Activated CD8-positive, alpha-beta memory T cell treated with anti-CD3 and anti-CD28 coated beads for 1 hour (primary cell): ENCODE measurements around the gene BARX2.

Experiments used
- DNase-seq, 2 donors: peaks; one replicate each; pipeline ENCODE4 v3.0.0-alpha.2; 2020; ENCODE audit warnings: low read depth in 1 of 2; ENCODE audit errors: extremely low read depth in 1 of 2

The BARX2 gene

DNA sequence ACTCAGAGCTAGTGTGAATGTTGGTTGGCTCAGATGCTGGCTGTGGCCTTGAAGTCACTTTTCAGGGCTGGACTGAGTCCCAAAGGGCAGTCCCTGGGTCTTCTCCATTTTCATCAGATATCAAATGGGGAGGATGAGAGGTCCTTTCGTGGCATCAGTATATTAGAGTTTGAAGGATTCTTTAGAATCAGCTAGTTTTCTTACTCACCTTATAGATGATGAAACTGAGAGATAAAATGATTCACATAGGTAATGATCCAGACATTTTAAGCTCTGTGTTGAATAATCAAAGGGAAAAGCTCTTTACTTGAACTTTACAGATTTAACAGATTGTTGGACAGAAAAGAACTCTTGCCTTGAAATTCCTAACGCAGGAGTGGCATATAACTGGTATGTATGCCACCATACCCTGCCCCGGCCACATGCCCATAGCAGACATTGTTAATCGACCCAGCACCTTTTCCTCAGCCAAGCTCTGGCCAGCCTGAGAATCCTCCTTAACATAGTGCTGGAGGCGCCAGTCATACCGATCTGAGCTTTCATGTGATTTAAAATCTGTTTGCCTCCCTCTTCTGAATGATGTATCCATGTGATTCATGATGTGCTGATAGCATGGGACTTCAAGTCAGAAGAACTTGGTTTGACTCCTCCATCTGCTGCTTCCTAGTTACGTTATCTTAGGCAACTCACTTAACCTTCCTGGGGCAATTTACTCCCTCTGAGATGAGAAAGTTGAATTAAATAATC lies 60.0 kb downstream of the BARX2 start:
- no peak for DNase-seq

DNA sequence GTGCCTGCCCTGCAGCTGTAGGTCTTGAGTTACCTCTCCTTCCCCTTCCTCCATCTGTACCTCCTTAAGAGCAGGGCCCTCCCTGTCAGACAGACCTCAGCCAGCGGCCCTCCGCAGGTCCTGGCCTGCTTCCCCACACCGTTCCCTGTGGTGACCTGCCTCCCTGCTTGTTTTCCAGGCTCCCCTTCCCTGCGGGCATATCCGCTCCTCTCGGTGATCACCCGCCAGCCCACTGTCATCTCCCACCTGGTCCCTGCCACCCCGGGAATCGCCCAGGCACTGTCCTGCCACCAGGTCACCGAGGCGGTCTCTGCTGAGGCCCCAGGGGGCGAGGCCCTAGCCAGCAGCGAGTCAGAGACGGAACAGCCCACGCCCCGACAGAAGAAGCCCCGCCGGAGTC lies 60.9 kb downstream of the BARX2 start:
- no peak for DNase-seq

DNA sequence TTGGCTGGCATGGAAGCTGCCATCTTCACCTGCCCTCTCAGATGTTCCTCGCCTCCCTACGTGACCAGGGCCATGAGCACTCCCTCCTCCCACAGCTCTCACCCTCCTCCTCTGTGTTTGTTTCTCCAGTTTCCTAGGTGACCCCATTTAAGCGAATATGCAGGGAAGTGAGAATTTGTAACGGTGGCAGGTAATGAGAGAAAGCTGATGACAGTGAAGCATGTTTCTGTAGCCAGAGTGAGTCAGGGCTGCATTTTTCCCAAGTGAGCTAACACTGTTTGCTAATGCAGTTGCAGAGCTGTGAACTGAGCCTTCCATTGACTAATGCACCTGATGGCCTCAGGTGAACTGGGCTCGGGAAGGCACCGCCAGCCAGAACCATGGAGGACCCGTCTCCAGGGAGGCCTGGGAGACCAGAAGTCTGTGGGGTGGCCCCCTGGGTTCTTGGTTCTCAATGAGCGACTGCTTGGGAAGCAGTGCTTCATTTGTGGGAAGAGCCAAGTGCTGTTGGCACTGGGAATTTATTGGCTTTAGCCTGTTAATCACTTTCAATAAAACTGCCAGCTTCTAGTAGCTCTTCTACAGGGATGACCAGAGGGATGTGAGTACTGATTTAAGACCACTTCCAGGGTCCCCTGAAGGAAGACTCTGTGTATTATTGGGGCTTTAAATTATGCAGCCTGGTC lies 64.5 kb downstream of the BARX2 start:
- no peak for DNase-seq

DNA sequence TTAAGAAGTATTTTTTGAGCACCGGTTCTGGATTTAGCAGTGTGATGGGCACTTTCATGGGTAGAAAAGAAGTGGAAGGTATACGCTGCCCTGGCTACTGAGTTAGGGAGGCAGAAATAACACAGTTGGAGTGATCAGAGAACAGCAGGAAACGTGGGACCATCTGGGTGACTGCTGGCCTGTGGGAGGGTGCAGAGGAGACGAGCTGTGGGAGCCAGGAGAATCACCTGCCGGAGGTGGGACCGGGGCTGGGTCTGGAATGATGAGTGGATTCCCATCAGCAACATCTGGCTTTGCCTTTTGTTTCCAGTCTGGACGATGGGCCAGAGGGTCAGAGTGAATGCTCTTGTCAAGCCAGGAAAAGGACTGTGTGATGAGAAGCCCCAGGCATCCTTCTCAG lies 66.5 kb downstream of the BARX2 start:
- no peak for DNase-seq

DNA sequence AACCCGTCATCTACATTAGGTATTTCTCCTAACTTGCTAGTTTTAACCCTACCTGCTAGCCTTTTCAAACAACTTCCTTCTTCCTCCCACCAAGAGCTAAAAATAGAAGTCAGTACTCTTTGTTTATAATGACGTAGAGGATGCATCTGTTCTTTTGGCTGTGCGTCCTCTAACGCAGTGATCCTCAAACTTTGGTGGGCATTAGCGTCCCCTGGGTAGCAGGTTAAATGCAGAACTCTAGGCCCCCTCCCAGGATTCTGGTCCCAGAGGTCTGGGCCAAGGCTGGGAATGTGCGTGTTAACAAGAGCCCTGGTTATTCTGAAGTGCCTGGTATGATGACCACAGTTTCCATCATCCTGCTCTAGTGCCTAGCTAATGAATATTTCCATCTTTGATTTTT lies 67.6 kb downstream of the BARX2 start:
- no peak for DNase-seq

DNA sequence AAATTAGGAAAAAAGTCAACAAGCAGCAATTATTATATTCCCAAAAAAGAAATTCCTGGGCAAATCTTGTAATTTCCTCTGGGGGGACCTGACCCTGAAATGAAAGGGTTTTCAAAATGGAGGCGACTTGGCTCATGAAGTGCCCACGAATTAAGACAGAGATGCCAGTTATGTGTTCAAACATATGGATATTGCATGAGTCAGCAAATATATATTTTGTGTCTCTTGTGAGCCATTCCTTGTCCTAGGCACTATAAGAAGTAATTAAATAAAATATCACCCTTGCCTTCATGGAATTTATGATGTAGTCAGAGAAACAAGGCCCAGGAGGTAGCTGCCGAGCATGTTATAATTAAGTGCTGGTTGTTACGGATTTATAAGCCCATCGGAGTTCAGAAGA lies 68.6 kb downstream of the BARX2 start:
- no peak for DNase-seq

DNA sequence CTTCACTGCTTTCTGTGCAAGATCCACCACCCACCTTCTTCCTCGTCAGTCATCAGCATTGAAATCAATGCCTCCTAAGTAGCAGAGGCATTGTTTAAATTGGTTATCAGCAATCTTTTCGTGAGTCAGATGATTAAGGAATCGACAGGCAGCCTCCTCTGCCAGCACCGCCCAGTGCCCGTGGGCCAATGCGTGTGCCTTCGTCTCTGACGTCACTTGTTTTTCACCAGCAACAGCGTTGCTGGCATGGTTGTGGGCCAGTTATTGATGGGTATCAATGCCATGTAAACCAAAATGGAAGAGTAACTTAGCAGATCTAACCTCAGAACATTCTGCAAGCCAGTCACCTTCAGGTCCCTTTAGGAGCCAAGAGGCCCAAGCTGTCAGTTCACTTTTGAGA lies 69.6 kb downstream of the BARX2 start:
- DNase-seq: no peak

DNA sequence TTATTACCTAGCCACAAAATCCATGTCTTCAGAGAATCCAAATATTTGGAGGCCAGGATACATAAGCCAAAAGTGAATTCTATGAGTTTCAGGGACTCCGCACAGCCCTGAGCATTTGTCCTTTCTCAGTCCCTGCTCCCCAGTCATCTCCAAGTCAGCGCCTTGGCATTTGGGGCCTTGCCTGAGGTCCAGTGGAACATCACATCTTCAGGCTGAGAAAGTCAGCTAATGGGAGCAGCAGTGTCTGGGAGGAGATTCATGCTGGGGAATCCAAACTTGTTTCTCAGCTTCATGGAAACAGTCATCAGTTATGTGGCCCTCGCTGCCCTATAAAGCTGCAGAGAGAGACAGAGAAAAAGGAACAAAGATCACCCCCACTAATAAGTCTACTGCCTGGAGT lies 70.9 kb downstream of the BARX2 start:
- no peak for DNase-seq

DNA sequence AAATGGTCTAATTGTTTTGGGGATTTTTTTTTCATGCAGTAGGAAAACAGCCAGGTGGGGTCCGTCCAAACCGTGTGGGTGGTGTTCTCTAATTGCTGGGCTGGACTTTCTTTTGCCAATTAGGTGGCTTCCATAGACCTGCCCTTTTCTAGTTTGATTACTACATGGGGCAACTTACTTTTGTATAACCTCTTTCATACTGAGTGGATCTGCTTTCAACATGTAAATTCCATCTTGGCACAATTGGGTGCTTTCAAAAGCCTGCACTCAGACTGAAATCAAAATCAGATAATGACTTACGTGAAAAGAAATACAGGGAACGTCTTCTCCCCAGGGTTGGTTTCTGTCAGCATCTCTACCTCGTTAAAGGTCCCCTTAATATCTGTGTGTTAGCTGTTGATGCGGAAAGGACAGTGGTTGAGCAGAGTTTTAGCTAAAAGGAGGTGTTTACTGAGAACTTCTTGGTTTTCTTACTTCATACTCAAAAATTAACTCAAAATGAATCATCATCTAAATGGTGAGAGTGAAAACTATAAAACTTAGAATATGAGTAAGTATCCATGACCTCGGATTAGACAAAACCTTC lies 72.1 kb downstream of the BARX2 start:
- no peak for DNase-seq

DNA sequence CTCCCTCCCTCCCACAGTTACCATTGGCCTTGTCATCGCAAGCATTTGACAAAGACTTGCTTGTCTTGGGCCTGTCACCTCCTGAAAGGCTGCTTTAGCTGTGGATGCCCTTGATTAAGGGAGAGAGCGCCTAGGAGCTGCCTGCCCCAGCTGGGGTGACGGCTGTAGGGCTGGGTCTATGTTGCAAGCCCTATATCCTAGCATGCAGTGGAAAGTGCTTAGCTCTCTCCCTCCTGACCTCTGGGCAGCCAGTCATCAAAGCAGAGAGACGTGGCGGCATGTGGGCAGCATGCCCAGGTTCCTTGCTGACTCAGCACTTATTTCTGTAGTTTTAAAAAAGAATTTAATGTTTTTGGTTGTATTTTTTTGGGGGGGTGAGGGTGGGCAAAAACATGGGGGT lies 75.9 kb downstream of the BARX2 start:
- no peak for DNase-seq

DNA sequence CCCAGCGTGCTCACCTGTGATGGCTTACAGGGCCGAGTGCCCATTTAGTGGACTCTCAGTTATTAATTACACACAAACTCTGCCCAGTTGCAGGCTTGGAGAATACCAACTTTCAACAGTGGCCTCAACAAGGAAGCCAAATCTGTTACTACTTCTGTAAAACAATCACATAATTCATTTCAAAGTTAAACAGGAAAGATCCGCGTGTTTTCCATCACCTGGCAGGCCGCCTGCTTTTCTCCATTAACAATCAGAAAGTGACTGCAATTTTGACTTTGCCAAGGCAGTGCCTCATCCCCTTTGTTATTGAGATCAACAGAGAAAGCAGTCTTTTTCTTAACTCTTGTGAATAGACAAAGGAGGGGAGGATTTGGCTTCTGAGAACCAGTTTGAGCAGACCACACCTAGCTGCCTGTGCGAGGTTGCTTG lies 77.7 kb downstream of the BARX2 start:
- no peak for DNase-seq

DNA sequence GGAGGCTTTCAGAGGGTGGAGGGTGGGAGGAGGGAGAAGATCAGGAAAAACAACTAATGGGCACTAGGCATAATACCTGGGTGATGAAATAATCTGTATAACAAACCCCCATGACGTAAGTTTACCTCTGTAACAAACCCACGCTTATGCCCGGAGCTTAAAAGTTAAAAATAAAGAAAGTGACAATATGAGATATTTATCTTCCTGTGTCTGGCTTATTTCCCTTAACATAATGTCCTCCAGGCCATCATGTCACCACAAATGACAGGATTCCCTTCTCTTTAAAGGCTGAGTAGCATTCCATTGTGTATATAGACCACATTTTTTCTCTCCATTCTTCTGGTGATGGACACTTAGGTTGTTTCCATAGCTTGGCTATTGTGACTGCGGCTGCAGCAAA lies 79.5 kb downstream of the BARX2 start:
- no peak for DNase-seq

DNA sequence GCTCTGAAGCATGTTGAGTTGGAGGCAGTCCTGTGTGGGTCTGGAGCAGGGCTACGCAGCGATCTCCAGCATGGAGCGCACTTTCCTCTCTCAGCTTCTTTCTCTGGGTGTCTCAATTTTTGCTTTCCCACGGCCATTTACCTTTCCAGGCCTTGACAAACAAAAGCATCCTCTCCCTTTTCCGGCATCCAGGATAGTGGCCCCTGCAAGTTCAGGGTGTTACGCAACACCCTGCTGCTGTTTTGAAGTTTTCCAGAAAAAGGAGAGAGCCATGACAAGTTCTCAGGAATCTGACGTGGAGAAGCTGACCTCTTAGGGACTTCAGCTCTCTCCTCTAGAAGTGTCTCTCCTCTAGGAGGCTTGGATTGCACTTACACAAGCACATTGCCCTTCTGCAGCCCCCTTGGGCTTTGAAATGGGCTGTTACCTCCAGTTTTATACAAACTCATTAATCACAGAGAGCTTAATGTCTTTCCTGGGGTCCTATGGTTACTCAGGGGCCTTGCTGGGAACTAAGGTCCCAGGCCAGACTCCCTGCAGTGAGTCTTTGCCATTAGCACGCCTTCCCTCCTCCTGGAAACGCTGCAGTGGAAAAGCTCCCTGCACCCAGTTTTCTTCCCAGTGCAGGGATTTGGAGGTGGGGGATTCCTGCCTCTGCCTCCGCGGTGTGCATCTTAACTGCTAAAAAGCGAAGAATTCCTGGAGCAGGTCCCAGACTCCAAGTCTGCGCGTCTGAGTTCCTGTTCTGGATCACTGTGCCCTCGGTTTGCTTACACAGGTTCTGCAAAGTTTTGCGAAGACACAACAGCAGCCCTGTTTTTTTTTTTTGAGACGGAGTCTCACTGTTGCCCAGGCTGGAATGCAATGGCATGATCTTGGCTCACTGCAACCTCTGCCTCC lies 80.4 kb downstream of the BARX2 start:
- no peak for DNase-seq

DNA sequence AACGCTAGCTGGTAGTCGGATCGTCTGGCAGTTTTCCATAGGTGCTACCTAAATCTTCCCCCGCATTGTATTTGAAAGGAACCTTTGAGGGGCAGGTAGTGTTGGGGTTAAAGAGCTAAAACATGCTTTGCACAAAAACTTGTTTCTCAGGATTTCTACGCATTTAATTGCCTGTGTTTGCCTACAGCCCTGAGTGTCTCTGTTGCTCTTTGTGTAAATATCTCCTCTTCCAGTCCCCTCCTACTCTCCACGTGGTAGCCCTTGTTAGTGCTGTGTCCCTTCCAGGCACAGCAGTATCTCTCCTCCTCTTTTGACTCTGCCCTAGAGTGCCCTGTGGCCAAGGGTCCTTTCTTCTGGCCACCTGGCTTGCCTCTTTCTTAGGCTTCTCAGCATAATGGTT lies 81.7 kb downstream of the BARX2 start:
- no peak for DNase-seq

DNA sequence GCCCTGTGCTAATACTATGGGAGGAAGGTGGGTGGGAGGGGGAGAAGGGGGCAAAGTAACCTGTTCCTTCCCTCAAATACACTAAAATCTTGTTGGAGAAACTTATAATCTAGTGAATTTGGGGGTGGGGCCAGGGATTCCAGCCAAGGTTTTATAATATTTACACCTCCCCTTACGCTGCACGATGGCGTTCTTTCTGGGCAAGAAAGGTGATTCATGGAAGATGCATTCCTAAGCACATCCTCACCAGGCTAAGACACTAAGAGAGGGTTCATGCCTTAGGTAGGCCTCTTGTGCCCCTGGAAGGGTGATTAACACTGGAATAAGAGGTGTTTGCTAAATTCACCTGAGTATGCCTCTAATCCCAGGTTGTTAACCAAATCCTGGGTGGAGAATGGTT lies 82.6 kb downstream of the BARX2 start:
- DNase-seq: no peak

DNA sequence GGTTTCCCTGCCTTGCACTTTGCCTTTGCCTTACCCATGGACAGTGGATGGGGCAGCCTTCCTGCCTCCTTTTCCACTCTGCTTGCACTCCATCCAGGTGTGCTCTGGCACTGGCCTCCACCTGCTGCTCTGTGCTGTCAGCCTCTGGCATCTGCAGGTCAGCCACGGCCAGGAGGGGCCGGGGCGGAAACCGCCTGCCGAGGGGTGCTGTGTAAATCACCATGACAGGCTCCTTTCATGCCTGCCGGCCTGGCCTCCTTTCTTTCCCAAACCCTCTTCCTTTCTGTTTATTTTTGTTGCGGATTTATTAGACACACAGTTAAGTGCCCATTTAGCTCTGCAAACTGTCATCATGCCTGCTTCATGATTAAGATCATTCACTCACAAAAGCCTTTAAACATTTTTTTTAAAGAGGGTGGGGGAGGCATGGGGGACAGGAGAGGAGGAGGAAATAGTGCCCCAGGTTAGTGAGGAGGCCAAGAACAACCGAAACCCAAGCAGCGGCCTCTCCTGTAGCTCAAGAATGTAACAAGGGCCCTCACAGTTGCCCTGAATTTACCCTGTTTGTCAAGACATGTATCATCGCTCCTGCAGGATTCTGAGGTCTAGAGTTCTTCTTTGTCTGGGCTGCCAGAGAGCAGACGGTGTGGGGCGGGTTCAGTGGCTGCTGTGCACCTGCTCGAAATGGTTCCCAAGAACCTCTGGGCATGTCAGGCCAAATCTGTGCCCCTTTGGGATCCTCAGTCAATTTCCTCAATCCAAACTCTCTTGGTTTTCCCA lies 83.3 kb downstream of the BARX2 start:
- no peak for DNase-seq

DNA sequence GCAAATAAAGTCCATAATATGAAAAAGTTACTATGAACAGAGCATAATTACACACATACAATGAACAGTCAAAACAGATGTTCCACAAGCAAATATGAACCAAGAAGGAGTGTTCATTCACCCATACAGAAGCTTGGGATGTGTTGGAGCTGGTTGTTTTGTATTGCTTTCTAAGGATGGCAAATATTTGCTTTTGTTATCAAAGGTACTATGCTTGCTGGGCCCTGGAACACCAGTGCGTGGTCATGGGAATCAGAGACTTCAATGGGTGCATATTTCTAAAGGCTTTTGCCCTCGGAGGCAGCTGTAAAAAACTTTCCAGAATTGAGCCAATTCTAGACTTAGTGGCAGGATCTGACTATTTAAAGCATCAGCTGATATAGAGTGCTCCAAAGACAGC lies 85.1 kb downstream of the BARX2 start:
- no peak for DNase-seq

DNA sequence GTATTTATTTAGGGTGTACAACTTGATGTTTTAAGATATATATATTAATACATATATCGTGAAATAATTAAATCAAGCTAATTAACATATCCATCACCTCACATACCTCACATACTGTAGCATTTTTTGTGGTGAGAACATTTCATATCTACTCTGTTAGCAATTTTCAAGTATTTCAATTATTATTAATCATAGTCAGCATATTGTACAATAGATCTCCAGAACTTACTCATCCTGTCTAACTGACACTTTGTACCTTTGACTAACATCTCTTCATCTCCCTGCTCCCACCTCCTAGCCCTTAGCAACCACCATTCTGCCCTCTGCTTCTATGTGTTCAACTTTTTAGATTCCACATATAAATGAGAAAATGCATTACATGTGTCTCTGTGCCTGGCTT lies 108.4 kb downstream of the BARX2 start:
- DNase-seq: no peak

DNA sequence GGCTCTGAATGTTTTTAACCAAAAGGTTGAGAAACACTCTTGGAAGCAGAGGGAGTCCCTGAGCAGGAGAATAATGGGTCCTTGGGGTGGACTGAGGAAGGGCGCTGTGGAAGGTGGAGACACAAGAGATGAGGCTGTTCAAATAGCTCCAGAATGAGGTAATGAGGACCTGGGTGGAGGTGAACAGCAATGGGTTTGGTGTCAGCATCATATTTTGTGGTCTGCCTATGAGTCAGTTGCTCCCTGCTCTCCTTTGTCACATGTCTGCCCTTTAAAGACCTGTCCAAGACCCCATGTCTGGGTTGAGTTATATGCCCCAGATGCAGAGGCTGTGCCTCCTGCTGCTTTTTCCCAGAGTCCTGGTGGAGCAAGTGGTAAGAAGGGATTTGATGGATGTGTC lies 113.6 kb downstream of the BARX2 start:
- no peak for DNase-seq

DNA sequence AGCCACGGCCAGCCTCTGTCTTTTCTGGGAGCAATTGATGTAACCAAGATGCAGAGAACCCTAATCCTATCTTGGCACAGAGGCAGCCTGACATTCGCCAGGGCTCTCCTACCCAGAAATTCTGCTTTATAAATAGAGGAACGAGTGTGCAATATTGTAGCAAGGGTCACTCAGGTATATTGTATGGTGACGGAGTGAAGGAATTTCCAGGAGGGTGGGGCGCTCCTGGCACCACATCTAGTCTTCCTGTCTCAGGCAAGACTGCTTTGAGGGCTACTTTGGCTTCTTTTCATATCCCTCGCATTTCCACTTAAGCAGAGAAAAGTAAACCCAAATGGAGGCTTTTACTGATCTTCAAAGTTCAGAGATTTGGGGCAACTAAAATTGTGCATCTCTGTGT lies 114.4 kb downstream of the BARX2 start:
- DNase-seq: no peak

DNA sequence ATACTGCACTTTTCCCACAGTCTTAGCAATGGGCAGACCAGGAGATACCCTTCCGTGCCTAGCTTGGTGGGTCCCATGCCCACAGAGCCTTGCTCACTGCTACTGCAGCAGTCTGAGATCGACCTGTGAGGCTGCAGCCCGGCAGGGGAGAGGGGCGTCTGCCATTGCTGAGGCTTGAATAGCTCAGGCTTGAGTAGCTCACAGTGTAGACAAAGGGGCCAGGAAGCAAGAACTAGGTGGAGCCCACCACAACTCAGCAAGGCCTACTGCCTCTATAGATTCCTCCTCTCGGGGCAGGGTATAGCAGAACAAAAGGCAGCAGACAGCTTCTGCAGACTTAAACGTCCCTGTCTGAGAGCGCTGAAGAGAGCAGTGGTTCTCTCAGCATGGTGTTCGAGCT lies 118.1 kb downstream of the BARX2 start:
- DNase-seq: no peak
